SIG-M5 (cell line): ENCODE data around the gene HIP1R.
"Not testable (repeated sequence)": the region's sequence is repeated elsewhere in the genome, so short reads cannot be mapped to it uniquely, and the experiment has no call there.

Source experiments
- DNase-seq: peaks from one replicate; lab custom pipeline; 2025; lab: John Stamatoyannopoulos, UW

The HIP1R gene

GRCh38 chr12:122893208-122894153 is 58.2 kb downstream of the HIP1R start:
- DNase-seq, result no peak

GRCh38 chr12:122894193-122895121 is 59.2 kb downstream of the HIP1R start:
- DNase-seq, result no peak

DNA sequence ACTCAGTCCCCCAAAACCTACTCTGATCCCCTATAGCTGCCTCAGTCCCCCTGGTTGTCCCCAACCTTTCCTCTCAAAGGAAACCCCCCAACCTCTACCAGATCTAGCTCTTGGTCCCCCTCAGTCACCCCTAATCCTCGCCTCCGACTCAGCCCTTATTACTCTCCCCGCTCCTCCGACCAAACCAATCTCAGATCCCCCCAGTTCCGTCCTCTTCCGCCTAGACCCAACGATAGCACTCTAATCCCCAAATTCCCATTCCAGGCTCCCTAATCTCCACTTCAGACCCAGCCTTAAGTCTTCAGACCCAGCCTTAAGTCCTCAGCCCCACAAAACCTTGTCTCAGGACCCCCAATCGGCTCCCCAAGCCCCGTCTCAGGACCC is 60.1 kb downstream of the HIP1R start:
- no peak for DNase-seq

GRCh38 chr12:122895704-122896636 is 60.7 kb downstream of the HIP1R start, which contains the start of gene VPS37B:
TSS of gene VPS37B (minus strand) at chr12:122896124. CDS start at chr12:122896062, 62 bp downstream.
- no peak for DNase-seq

DNA sequence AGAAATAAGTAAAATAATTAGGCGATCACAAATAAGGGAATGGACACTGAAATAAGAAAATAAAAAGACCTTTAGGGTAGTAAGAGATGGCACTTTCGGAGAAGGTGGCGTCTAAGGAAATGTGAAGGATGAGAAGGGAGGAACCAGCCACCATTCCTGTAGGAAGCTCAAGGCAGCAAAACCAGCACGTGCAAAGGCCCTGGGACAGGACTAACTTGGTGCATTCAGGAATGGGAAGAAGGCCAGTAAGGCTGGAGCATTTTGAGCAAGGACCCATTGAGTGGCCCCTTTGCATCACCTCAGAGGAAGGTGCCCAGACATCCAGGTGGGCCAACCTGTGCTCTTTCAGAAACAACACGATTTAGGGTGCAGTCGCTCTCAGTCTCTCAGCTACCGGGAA is 61.4 kb downstream of the HIP1R start:
- no peak for DNase-seq

- DNase-seq, result no peak
Measured at GRCh38 chr12:122899887-122900286, 64.6 kb downstream of the HIP1R start.

DNA sequence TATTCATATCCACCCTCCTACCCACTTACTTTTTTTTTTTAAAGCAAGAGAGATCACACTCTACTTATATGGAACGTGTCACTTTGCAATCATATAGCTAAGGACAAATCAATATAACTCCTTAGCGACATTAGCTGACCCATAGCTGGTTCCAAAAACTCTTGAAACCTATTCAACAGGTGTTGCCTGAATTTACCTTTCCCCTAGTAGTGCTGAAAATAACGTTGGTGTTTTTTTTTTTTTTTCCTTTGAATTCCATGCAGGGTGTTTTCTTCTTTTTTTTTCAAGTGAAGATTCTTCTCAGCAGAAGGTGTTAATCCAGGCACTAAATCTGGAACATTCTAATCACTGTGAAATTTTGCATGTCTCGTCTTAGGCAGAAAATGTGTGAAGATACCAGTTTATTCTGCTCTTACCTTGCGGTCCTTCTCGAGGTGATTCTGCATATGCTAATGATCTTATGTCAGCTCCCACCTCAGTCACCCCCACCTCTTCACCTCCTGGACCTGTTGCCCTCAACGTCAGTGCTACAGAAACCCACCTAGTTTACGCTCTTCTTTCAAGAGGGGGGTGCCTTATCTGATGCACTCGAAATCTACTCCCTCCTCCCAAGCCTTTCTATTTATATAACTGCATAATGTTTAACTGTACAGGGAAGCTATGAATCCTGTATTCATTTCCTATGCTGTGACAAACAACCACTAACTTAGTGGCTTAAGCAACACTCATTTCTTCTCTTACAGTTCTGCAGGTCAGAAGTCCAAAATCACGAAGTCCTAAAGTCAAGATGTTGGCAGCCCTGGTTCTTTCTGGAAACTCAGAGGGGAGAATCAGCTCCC is 67.8 kb downstream of the HIP1R start:
- no peak for DNase-seq

DNA sequence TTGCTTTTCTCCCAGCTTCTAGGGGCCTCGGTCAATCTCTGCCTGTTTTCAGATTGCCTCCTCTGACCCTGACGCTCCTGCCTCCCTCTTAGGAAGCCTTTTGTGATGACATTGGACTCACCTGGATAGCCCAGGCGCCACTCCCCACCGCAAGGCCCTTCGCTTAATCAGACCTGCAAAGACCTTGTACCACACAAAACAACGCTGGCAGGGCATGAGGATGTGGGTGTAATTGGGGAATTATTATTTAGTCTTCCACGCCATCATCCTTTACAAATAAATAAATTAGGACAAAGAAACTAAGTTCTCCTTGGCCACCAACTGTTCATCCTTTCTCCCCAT is 68.4 kb downstream of the HIP1R start:
- DNase-seq, result no peak

DNA sequence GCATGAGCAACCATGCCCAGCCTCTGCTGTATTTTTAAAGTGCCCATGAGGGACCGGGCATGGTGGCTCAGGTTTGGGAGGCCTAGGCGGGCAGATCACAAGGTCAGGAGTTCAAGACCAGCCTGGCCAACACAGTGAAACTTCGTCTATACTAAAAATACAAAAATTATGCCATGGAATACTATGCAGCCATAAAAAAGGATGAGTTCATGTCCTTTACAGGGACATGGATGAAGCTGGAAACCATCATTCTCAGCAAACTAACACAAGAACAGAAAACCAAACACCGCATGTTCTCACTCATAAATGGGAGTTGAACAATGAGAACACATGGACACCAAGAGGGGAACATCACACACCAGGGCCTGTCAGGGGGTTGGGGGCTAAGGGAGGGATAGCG is 70.0 kb downstream of the HIP1R start:
- not testable (repeated sequence) for DNase-seq

- DNase-seq, result no peak
Measured at GRCh38 chr12:122908915-122909314, 73.7 kb downstream of the HIP1R start.

DNA sequence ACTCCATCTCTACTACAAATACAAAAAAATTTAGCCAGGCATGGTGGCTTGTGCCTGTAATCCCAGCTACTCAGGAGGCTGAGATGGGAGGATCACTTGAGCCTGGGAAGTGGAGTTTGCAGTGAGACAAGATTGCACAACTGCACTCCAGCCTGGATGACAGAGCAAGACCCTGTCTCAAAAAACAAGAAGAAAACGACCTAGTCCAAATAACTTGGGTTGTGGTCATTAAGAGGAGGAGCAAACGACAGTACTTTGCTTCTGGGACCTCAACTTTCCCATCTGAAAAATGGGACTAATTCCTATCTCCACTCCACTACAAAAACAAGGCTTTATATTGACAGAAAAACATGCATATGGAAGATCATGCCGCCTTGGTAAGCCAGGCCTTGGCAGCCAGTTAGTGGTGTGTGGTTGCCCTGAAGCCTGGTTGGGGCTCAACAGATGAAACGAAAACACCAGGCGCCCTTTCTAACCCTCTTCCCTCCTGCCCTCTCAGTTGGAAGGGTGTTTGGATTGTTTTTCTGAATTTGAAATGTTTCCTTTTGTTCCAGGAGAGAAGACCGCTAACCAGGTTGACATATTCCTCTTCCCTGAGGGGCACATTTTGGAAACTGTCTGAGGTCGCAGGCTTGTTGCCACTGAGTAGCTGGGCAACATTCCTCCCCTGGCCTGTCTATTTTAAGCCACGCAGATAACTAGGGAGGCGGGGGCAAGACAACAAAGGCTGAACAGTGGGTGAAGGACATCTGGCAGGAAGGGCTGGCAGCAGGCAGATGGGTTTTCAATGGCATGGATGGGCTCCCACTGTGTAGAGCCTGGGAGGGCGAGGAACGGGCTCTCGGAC is 74.4 kb downstream of the HIP1R start:
- DNase-seq, result no peak
